Epithelial cell of proximal tubule (primary cell): ENCODE data around the gene BHLHA9. TPM values are rescaled to one million over a fixed set of nuclear protein-coding genes. Genes with fewer than 3 reads are reported as not detected.

Source experiments
- DNase-seq: peaks from one replicate; pipeline ENCODE4 v3.0.0-alpha.2; 2011; ENCODE audit warnings: low read depth
- H3K4me3 ChIP-seq: 2 replicates; pipeline ENCODE4 v1.5.1; 2011; ENCODE audit warnings: low read depth, mild to moderate bottlenecking, low read length
- total RNA-seq: library from RNA; depleted of rRNA; stranded (reverse); fragments of >200 nt; gene quantifications from 2 replicates; pipeline ENCODE4 v1.2.3, GENCODE V29; 2015
- TF ChIP-seq, protein P1 (sequence below): conservative IDR thresholded peaks from 2 replicates; pipeline ENCODE4 v1.5.1; 2012; ENCODE audit warnings: low read depth, mild to moderate bottlenecking, low read length

BHLHA9 gene
- total RNA-seq, 1 donor from 2014 or later: not detected

DNA sequence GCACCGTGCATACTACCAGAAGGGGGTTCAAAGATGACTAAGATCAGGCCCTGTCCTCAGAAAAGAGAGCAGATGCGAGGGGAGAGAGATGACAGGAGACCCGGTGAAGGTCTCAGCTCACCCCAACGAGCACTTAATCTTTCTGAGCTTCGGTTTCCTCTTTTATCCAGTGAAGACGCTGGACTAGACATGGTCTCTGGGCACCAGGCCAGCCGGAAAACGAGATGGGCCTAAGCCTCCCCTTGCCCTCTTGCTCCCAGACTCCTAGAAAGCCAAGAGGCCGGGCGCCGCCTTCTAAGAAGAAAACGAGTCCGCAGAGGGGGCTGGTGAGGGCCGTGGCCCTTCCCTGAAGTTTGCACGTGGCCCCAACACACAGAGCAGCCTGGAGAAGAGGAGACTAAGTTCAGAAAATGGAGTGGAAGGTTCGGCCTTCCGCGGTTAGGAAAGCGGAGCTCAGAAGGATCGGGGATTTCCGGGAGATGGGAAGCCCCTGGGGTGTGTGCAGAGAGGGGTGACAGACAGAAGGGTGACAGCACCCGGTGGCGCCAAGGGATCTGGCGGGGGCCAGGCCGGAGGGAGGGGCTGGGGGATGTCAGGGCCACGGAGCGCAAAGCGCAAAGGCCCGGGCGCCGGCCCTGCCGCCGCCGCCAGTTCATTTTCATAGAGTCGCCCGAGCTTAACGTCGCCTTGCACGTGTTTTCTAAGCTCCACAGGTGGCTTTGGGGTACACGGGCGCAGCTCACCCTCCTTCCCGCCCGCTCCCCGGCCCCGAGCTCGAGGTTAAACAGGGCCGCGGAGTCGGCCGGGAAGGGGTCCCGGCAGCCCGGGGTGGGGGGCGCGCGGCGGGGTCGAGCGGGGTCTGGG is 42.1 kb upstream of the BHLHA9 start:
- TF ChIP-seq, protein P1, sequence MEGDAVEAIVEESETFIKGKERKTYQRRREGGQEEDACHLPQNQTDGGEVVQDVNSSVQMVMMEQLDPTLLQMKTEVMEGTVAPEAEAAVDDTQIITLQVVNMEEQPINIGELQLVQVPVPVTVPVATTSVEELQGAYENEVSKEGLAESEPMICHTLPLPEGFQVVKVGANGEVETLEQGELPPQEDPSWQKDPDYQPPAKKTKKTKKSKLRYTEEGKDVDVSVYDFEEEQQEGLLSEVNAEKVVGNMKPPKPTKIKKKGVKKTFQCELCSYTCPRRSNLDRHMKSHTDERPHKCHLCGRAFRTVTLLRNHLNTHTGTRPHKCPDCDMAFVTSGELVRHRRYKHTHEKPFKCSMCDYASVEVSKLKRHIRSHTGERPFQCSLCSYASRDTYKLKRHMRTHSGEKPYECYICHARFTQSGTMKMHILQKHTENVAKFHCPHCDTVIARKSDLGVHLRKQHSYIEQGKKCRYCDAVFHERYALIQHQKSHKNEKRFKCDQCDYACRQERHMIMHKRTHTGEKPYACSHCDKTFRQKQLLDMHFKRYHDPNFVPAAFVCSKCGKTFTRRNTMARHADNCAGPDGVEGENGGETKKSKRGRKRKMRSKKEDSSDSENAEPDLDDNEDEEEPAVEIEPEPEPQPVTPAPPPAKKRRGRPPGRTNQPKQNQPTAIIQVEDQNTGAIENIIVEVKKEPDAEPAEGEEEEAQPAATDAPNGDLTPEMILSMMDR: no peak

DNA sequence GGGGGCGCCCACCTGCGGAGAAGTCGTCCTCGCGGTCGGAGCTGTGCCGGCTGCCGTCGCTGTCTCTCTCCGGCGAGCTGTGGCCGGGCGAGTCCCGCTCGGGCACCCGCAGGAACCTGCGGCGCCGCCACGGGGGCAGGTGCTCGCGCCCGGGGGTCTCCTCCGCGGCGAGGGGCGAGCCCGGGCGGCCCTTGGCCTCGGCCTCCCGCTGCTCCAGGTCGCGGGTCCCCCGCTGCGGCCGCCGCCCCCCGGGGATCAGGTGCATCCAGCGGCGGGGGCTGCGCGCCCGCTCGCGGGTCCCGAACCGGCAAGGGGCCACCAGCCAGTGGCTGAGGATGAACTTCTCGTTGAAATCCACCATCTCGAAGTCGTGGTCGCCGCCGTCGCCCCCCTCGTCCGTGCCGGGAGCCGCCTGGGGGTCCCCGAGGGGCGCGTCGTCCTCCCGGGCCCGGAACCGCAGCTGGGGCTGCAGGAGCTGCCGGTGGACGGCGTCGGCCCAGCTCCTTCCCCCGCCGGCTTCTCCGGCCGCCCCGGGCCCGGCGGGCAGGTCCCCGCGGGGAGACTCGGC is 41.4 kb upstream of the BHLHA9 start:
- H3K4me3 ChIP-seq: no peak overlapping the region
- TF ChIP-seq, protein P1: no peak
- DNase-seq: no peak

More for the DNA sequence above, 42.1 kb upstream of the BHLHA9 start:
- H3K4me3 ChIP-seq: peak overlapping the region; percentile 21
- no peak for DNase-seq

DNA sequence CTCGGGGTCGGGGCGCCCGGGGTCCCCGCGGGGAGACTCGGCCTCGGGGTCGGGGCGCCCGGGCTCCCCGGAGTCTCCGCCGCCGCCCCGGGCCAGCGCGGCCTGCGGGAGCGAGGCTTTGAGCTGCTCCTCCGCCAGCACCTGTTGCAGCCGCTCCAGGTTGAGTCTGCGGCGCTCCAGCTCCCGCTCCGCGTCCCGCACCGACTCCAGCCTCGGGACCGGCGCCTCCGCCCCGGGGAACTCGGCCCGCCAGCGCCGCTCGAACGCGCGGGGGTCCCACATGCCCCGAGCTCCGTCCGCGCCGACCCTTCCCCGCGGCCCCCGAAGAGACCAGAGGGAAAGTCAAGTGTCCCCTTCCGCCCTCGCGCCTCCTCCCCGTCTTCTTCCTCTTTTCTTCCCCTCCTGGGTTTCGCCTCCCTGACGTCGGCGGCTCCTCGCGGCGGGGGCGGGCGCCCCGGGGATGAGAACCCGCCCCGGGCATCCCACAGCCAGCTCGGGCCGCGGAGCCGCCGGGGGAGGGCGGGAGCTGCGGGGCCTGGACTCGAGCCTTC is 40.8 kb upstream of the BHLHA9 start:
- H3K4me3 ChIP-seq: peak overlapping the region; percentile 30
- TF ChIP-seq, protein P1: no peak
- DNase-seq: no peak

DNA sequence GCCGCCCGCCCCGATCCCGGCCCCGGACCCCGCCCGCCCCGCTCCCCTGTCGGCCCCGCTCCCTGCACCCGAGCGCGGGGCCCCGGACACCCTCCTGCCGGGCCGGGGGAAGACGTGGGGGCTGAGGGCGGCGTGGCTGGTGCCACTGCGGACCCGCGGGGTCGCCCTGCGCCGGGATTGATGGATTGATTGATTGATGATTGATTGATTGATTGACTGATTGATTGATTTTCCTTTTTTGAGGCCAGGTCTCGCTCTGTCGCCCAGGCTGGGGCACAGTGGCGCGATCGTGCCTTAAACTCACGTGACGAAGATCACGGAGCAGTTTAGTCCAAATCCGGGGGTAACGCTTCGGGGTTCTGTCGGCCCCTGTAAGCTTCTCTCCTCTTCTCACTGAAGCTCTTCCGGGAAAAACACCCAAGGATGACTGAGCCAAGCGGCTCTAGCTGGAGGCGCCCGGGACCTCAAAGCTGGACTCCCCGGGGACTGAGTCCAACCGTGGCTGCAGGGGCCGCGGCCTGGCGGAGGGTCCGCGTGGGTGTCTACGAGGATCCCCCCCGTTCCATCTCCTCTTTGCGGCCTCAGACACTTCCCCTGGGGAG is 40.2 kb upstream of the BHLHA9 start:
- no peak overlapping the region for H3K4me3 ChIP-seq
- TF ChIP-seq, protein P1: no peak
- no peak for DNase-seq

DNA sequence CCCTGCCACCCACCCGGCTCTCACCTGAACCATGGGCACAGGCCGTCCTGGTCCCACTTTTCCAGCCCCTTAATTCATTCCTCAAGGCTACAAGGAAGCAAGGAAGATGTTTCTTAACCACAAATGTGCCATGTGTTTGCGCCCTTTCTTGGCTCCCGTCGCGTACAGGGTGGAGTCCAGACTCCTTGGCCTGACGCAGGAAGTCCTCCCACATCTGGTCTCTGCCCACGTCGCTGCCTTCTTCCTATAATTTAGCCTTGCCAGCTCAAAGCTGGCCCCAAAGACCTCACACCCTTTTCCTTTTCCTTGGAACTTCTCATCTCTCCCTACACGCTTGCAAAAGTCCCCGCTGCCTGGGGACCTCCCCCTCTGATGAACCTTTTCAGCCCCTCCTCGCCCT is 38.8 kb upstream of the BHLHA9 start:
- TF ChIP-seq, protein P1: no peak
- no peak overlapping the region for H3K4me3 ChIP-seq
- no peak for DNase-seq

DNA sequence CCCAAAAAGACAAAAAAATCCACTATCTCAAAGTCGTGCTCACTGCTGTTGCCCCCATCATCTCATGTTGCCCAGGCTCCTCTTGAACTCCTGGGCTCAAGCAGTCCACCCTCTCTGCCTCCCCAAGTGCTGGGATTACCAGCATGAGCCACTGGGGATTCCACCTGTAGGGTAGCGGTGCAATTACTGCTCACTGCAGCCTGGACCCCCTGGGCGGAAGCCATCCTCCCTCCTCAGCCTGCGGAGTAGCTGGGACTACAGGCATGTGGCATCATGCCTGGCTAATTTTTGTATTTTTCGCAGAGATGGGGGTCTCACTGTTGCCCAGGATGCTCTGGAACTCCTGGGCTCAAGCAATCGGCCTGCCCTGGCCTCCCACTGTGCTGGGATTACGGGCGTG is 37.9 kb upstream of the BHLHA9 start:
- H3K4me3 ChIP-seq: no peak overlapping the region
- DNase-seq: no peak
- TF ChIP-seq, protein P1: no peak
